Measurements from ENCODE around the gene GNPNAT1.

DNA sequence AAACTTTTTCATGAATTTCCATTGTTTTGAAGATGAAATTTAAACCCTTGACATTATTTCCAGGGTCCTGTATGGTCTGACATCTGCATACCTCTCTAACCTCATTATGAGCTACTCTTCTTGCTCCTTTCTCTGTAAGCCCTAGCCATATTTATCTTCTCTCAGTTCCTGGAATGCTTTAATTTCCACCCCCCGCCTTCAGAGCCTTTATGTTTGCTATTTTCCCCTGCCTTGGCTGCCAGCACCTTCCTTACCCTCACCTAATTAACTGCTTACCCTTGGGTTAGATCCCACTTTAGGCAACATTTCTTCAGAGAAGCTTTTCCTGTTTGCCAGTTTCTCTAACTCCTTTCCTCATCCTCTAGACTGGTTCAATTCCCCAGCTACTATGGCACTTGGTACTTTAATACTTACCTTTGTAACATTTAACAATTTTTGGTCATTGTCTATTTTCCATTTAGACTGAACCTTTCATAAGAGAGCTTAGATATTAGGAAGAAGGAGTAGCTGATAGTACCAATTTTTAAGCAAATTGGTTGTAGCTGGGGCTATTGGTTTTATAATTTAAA, 55.4 kb downstream of the GNPNAT1 start:
- TF ChIP-seq, protein P1, sequence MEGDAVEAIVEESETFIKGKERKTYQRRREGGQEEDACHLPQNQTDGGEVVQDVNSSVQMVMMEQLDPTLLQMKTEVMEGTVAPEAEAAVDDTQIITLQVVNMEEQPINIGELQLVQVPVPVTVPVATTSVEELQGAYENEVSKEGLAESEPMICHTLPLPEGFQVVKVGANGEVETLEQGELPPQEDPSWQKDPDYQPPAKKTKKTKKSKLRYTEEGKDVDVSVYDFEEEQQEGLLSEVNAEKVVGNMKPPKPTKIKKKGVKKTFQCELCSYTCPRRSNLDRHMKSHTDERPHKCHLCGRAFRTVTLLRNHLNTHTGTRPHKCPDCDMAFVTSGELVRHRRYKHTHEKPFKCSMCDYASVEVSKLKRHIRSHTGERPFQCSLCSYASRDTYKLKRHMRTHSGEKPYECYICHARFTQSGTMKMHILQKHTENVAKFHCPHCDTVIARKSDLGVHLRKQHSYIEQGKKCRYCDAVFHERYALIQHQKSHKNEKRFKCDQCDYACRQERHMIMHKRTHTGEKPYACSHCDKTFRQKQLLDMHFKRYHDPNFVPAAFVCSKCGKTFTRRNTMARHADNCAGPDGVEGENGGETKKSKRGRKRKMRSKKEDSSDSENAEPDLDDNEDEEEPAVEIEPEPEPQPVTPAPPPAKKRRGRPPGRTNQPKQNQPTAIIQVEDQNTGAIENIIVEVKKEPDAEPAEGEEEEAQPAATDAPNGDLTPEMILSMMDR (IDR thresholded peaks at IDR 0.05; ENCODE audit: insufficient read depth, low read length), result no peak
- TF ChIP-seq, protein P2, sequence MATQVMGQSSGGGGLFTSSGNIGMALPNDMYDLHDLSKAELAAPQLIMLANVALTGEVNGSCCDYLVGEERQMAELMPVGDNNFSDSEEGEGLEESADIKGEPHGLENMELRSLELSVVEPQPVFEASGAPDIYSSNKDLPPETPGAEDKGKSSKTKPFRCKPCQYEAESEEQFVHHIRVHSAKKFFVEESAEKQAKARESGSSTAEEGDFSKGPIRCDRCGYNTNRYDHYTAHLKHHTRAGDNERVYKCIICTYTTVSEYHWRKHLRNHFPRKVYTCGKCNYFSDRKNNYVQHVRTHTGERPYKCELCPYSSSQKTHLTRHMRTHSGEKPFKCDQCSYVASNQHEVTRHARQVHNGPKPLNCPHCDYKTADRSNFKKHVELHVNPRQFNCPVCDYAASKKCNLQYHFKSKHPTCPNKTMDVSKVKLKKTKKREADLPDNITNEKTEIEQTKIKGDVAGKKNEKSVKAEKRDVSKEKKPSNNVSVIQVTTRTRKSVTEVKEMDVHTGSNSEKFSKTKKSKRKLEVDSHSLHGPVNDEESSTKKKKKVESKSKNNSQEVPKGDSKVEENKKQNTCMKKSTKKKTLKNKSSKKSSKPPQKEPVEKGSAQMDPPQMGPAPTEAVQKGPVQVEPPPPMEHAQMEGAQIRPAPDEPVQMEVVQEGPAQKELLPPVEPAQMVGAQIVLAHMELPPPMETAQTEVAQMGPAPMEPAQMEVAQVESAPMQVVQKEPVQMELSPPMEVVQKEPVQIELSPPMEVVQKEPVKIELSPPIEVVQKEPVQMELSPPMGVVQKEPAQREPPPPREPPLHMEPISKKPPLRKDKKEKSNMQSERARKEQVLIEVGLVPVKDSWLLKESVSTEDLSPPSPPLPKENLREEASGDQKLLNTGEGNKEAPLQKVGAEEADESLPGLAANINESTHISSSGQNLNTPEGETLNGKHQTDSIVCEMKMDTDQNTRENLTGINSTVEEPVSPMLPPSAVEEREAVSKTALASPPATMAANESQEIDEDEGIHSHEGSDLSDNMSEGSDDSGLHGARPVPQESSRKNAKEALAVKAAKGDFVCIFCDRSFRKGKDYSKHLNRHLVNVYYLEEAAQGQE (IDR thresholded peaks at IDR 0.05; ENCODE audit: insufficient replicate concordance, low read depth), result no peak
- no peak for TF ChIP-seq POLR2AphosphoS5 (IDR thresholded peaks at IDR 0.05; ENCODE audit: low read depth)

Data from HL-60 (cell line).